Suppressor macrophage (primary cell): Measurements from ENCODE around the gene ARL17A.
"Not testable (repeated sequence)": the region's sequence is repeated elsewhere in the genome, so short reads cannot be mapped to it uniquely, and the experiment has no call there.

Source experiments
- DNase-seq, 4 experiments: peaks; one replicate each; pipeline ENCODE4 v3.0.0-alpha.2; 2020 to 2022
- total RNA-seq, 17 experiments: gene quantifications; one replicate each; lab custom pipeline; 2026; ENCODE audit warnings: mixed read lengths in 6 of 17, inconsistent platforms in 3 of 17; lab: John Stamatoyannopoulos, UW

ARL17A gene
- 0.58 to 4.8 (median 1.5) reads per million in 17 experiments for total RNA-seq

GRCh38 chr17:46579083-46580075 is at the start of gene ARL17A:
TSS of gene ARL17A (minus strand) at chr17:46579691. CDS start at chr17:46576322, 3,369 bp downstream.
- not testable (repeated sequence) for DNase-seq

- not testable (repeated sequence) for DNase-seq
Observed at GRCh38 chr17:46628753-46629436, 49.4 kb upstream of the ARL17A start.

GRCh38 chr17:46627452-46627851 is 48.0 kb upstream of the ARL17A start:
- DNase-seq, result not testable (repeated sequence)

GRCh38 chr17:46624726-46625125 is 45.2 kb upstream of the ARL17A start:
- not testable (repeated sequence) for DNase-seq

GRCh38 chr17:46623790-46624189 is 44.3 kb upstream of the ARL17A start:
- not testable (repeated sequence) for DNase-seq

- DNase-seq, result not testable (repeated sequence)
Observed at GRCh38 chr17:46618975-46619374, 39.5 kb upstream of the ARL17A start.

- DNase-seq, result not testable (repeated sequence)
Observed at GRCh38 chr17:46617121-46617520, 37.6 kb upstream of the ARL17A start.

- DNase-seq, result not testable (repeated sequence)
Observed at GRCh38 chr17:46613876-46614275, 34.4 kb upstream of the ARL17A start.

- not testable (repeated sequence) for DNase-seq
Observed at GRCh38 chr17:46611304-46611703, 31.8 kb upstream of the ARL17A start.

GRCh38 chr17:46603125-46603524 is 23.6 kb upstream of the ARL17A start:
- not testable (repeated sequence) for DNase-seq

- not testable (repeated sequence) for DNase-seq
Observed at GRCh38 chr17:46600767-46601166, 21.3 kb upstream of the ARL17A start.

- not testable (repeated sequence) for DNase-seq
Observed at GRCh38 chr17:46598344-46598931, 18.9 kb upstream of the ARL17A start.

- DNase-seq, result not testable (repeated sequence)
Observed at GRCh38 chr17:46591332-46591731, 11.8 kb upstream of the ARL17A start.

- not testable (repeated sequence) for DNase-seq
Observed at GRCh38 chr17:46590157-46591146, 11.0 kb upstream of the ARL17A start, which contains the start of gene NSF. TSS of gene NSF (plus strand) at chr17:46590669. CDS start at chr17:46590776, 107 bp downstream.

- not testable (repeated sequence) for DNase-seq
Observed at GRCh38 chr17:46585444-46585843, 6.0 kb upstream of the ARL17A start.

GRCh38 chr17:46580082-46580481 is 591 bp upstream of the ARL17A start:
- DNase-seq, result not testable (repeated sequence)

- not testable (repeated sequence) for DNase-seq
Observed at GRCh38 chr17:46571796-46572195, 7.7 kb downstream of the ARL17A start.

- DNase-seq, result not testable (repeated sequence)
Observed at GRCh38 chr17:46566980-46567379, 12.5 kb downstream of the ARL17A start.

- not testable (repeated sequence) for DNase-seq
Observed at GRCh38 chr17:46566284-46566683, 13.2 kb downstream of the ARL17A start.

GRCh38 chr17:46560048-46560447 is 19.4 kb downstream of the ARL17A start:
- DNase-seq, result not testable (repeated sequence)

GRCh38 chr17:46559155-46559554 is 20.3 kb downstream of the ARL17A start:
- not testable (repeated sequence) for DNase-seq
